Endothelial cell of umbilical vein (primary cell): Measurements from ENCODE around the gene RPL38. TPM values are rescaled to one million over a fixed set of nuclear protein-coding genes. Genes with fewer than 3 reads are reported as not detected.

Source experiments
- BruUV-seq: library from RNA; stranded (reverse); fragments of 400-500 nt; replicated peaks from 2 replicates; lab custom pipeline; 2021; lab: Mats Ljungman, UMichigan
- CTCF ChIA-PET: fragments of 300-600, 350-600 bp; sonication (Branson Sonifier 250); formaldehyde crosslinking; loops from one replicate; lab custom pipeline; 2021; ENCODE audit warnings: antibody characterized with exemption, inconsistent platforms; lab: Charles Lee
- POLR2A ChIA-PET: fragments of 300-600, 350-600 bp; sonication (Branson Sonifier 250); formaldehyde crosslinking; loops from one replicate; lab custom pipeline; 2021; ENCODE audit warnings: antibody characterized with exemption, inconsistent platforms; lab: Charles Lee
- DNase-seq: peaks from one replicate; pipeline ENCODE4 v3.0.0-alpha.2; 2011; ENCODE audit warnings: low read depth, low spot score
- FAIRE-seq: peaks from 2 replicates; lab custom pipeline; 2011; peaks lifted over from hg19 to GRCh38; lab: Jason Lieb, UNC
- H2AFZ ChIP-seq: 2 replicates; pipeline ENCODE4 v1.6.0; 2012; ENCODE audit warnings: low read depth, low read length, control low read depth, inconsistent platforms
- H3K27ac ChIP-seq: 2 replicates; pipeline ENCODE4 v1.5.1; 2011; ENCODE audit warnings: low read depth, mild to moderate bottlenecking, control low read depth, low read length, moderate library complexity; ENCODE audit not compliant: insufficient read depth
- H3K27me3 ChIP-seq, 2 experiments: 2 replicates each; pipeline versions ENCODE4 v1.6.0 to v1.6.1; 2011; ENCODE audit warnings: low read length in 2 of 2, mixed read lengths in 1 of 2; ENCODE audit not compliant: control insufficient read depth in 2 of 2, insufficient read depth in 2 of 2
- H3K36me3 ChIP-seq, 2 experiments: 2 replicates in 1 of 2; 3 replicates in 1 of 2; pipeline ENCODE4 v1.5.1; 2011; ENCODE audit warnings: low read length in 2 of 2, mild to moderate bottlenecking in 1 of 2, moderate library complexity in 1 of 2; ENCODE audit not compliant: control insufficient read depth in 2 of 2, insufficient read depth in 2 of 2; ENCODE audit errors: extremely low read depth in 1 of 2
- H3K4me1 ChIP-seq: 3 replicates; pipeline ENCODE4 v1.5.1; 2011; ENCODE audit warnings: mild to moderate bottlenecking, low read length; ENCODE audit not compliant: control insufficient read depth, insufficient read depth; ENCODE audit errors: extremely low read depth
- H3K4me2 ChIP-seq: 2 replicates; pipeline ENCODE4 v1.6.1; 2011; ENCODE audit warnings: low read length, control low read depth, mixed read lengths; ENCODE audit not compliant: insufficient read depth
- H3K4me3 ChIP-seq, 3 experiments: fragments of 200-600 bp in 1 of 3; sonication (generic), shearing (Covaris generic) in 1 of 3; replicated peaks in 1 of 3; 2 replicates each; pipeline ENCODE4 v1.5.1; 2011 to 2016; ENCODE audit warnings: control low read depth in 3 of 3, low read length in 3 of 3, mild to moderate bottlenecking in 2 of 3, inconsistent platforms in 1 of 3, low read depth in 1 of 3, moderate library complexity in 1 of 3; ENCODE audit not compliant: insufficient read depth in 1 of 3
- H3K79me2 ChIP-seq: 2 replicates; pipeline ENCODE4 v1.6.0; 2012; ENCODE audit warnings: low read length, inconsistent platforms; ENCODE audit not compliant: control insufficient read depth, insufficient read depth
- H3K9ac ChIP-seq: replicated peaks from 2 replicates; pipeline ENCODE3; 2011; ENCODE audit warnings: low read length, control low read depth; ENCODE audit not compliant: insufficient read depth; ENCODE audit errors: extremely low read depth
- H3K9me1 ChIP-seq: replicated peaks from 3 replicates; pipeline ENCODE4 v1.6.0; 2011; ENCODE audit warnings: mild to moderate bottlenecking, low read length; ENCODE audit not compliant: control insufficient read depth, insufficient read depth; ENCODE audit errors: extremely low read depth
- H3K9me3 ChIP-seq: replicated peaks from 2 replicates; pipeline ENCODE4 v1.5.1; 2012; ENCODE audit warnings: low read length, inconsistent platforms; ENCODE audit not compliant: control insufficient read depth, insufficient read depth
- H4K20me1 ChIP-seq: replicated peaks from 2 replicates; pipeline ENCODE3; 2011; ENCODE audit warnings: mild to moderate bottlenecking, low read length; ENCODE audit not compliant: control insufficient read depth, insufficient read depth; ENCODE audit errors: extremely low read depth
- EZH2 ChIP-seq: IDR thresholded peaks from 2 replicates; pipeline ENCODE4 v1.6.1; 2012; ENCODE audit warnings: borderline replicate concordance, low read depth, mild to moderate bottlenecking, moderate library complexity, low read length, inconsistent platforms; ENCODE audit not compliant: severe bottlenecking
- FOS ChIP-seq: IDR thresholded peaks from 2 replicates; pipeline ENCODE4 v1.6.1; 2011; ENCODE audit warnings: mild to moderate bottlenecking, low read length, moderate library complexity, borderline replicate concordance; ENCODE audit not compliant: insufficient read depth
- JUN ChIP-seq: IDR thresholded peaks from 2 replicates; pipeline ENCODE4 v1.6.1; 2011; ENCODE audit warnings: borderline replicate concordance, low read depth; ENCODE audit not compliant: insufficient read length, insufficient read depth
- MYC ChIP-seq: IDR thresholded peaks from one replicate; pipeline ENCODE4 v1.6.1; 2011; ENCODE audit warnings: mild to moderate bottlenecking, low read depth, low read length
- POLR2A ChIP-seq: IDR thresholded peaks from 2 replicates; pipeline ENCODE4 v1.6.1; 2012; ENCODE audit warnings: low read depth, mild to moderate bottlenecking, control low read depth, low read length
- dilution Hi-C: fragments of 300-500 bp; cut with MboI; formaldehyde crosslinking; loops from one replicate; pipeline ENCODE4 v1.15.0; 2019; ENCODE audit warnings: low sequenced_read_pairs; ENCODE audit not compliant: extremely low pct_ligation_motif_present
- intact Hi-C: fragments of 100-400 bp; cut with micrococcal nuclease; formaldehyde crosslinking; loops from one replicate; pipeline ENCODE4 v1.10.0; 2022
- polyA plus RNA-seq, 4 experiments: library from polyadenylated mRNA; depleted of rRNA in 3 of 4; stranded (reverse) in 3 of 4; unstranded in 1 of 4; fragments of >200 nt; gene quantifications; 2 replicates each; pipeline versions ENCODE4 v1.2.1 to v1.2.3, GENCODE V29; 2011 to 2012; ENCODE audit warnings: missing spikeins in 1 of 4
- total RNA-seq: library from RNA; stranded (reverse); gene quantifications from 2 replicates; pipeline ENCODE4 v1.2.3, GENCODE V29; 2021
- TF ChIP-seq, protein P1 (sequence below): IDR thresholded peaks from 2 replicates; pipeline ENCODE4 v1.6.1; 2011; ENCODE audit not compliant: insufficient read depth, insufficient read length
- TF ChIP-seq, protein P2 (sequence below), 2 donors: IDR thresholded peaks; 1 replicate in 1 of 2; 2 replicates in 1 of 2; pipeline ENCODE4 v1.5.1; 2011; ENCODE audit warnings: low read length in 2 of 2, mild to moderate bottlenecking in 2 of 2, moderate library complexity in 2 of 2, control low read depth in 1 of 2, inconsistent platforms in 1 of 2, low read depth in 1 of 2; ENCODE audit not compliant: insufficient read depth in 1 of 2; ENCODE audit errors: extremely low read depth in 1 of 2

RPL38 gene
- total and polyA plus RNA-seq, 2 donors (not counting 3 experiments of a cell fraction or from before 2014, with no cell fraction given): 256 to 1,006 TPM

DNA sequence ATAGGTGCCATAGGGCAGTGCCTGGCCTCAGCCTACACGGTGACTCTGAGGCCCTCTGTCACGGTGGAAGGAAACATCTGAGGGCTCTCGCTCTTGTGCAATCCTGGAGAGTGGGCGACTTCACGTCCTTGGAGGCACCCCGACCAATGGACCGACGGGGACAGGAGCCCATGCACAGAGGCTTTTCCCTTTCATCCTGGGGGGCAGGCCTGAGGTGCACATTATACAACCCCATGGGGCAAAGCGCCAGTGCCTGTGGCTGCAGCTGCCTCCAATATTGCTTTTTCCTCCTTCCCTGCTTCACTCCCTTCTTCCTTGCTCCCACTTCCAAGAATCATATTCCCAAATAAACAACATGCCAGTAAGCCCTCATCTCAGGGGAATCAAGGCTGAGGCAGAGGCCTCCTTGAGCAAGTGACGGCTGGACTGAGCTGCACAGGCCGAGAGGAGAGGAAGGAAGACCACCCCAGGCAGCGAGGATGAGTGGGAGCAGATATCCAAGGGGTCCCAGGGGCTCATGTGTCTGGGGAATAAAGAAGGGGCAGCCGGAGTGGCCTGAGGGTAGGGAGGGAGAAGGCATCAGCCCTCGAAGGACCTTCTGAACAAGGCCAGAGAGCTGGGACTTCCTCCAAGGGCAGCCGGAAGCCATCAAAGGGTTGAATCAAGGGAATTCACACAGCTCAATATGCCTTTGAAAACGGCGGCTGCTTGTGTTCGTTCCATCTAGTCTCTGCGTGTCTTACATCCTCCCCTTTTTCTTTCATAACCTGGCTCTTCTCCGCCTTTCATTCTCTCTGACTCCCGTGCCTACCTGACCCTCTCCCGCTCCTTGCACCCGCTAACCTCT lies 42.6 kb upstream of the RPL38 start:
- no peaks in the 10 kb centered on the region for H3K36me3 ChIP-seq
- no peaks in the 10 kb centered on the region for H3K79me2 ChIP-seq
- no peaks in the 10 kb centered on the region for H3K27me3 ChIP-seq
- H4K20me1 ChIP-seq: no peaks in the 10 kb centered on the region
- no TSS peak for BruUV-seq
- no peak for FAIRE-seq
- DNase-seq: no peak
- CTCF ChIA-PET: no interaction called here
- H3K9ac ChIP-seq: no peak overlapping the region
- no peak overlapping the region for H3K4me2 ChIP-seq
- no peak overlapping the region for H3K27ac ChIP-seq
- intact Hi-C loops (no loop called here), dilution Hi-C loops (no loop called here)
- H2AFZ ChIP-seq: no peak overlapping the region
- no peaks in the 10 kb centered on the region for H3K9me3 ChIP-seq
- POLR2A ChIA-PET: interaction anchor here (0.6 kb wide), 1 partner anchor 34 kb away, joined by 5 read pairs; no protein-coding TSS in a partner anchor
- H3K4me1 ChIP-seq: no peaks in the 10 kb centered on the region
- no peak overlapping the region for H3K4me3 ChIP-seq
- H3K9me1 ChIP-seq: no peaks in the 10 kb centered on the region
- TF ChIP-seq, protein P1, sequence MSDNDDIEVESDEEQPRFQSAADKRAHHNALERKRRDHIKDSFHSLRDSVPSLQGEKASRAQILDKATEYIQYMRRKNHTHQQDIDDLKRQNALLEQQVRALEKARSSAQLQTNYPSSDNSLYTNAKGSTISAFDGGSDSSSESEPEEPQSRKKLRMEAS: no peak
- TF ChIP-seq JUN (no peak), EZH2 (no peak), POLR2A (no peak), MYC (no peak), FOS (no peak)
- TF ChIP-seq, protein P2, sequence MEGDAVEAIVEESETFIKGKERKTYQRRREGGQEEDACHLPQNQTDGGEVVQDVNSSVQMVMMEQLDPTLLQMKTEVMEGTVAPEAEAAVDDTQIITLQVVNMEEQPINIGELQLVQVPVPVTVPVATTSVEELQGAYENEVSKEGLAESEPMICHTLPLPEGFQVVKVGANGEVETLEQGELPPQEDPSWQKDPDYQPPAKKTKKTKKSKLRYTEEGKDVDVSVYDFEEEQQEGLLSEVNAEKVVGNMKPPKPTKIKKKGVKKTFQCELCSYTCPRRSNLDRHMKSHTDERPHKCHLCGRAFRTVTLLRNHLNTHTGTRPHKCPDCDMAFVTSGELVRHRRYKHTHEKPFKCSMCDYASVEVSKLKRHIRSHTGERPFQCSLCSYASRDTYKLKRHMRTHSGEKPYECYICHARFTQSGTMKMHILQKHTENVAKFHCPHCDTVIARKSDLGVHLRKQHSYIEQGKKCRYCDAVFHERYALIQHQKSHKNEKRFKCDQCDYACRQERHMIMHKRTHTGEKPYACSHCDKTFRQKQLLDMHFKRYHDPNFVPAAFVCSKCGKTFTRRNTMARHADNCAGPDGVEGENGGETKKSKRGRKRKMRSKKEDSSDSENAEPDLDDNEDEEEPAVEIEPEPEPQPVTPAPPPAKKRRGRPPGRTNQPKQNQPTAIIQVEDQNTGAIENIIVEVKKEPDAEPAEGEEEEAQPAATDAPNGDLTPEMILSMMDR (IDR thresholded peaks at IDR 0.05; ENCODE audit: extremely low read depth in 1 of 2, insufficient read depth in 1 of 2, low read depth in 1 of 2, low read length in 2 of 2): no peak
